H1 (cell line): ENCODE data around the gene AK5. TPM values are rescaled to one million over a fixed set of nuclear protein-coding genes. Genes with fewer than 3 reads are reported as not detected.

ENCODE experiments used
- CTCF ChIA-PET: fragments of 300-600 bp; sonication (Branson Sonifier 250); formaldehyde crosslinking; loops from one replicate; lab custom pipeline; 2021; ENCODE audit not compliant: partially characterized antibody; lab: Charles Lee
- POLR2A ChIA-PET: fragments of 300-600 bp; sonication (Branson Sonifier 250); formaldehyde crosslinking; loops from one replicate; lab custom pipeline; 2021; ENCODE audit warnings: inconsistent platforms; ENCODE audit not compliant: partially characterized antibody; lab: Charles Lee
- DNase-seq, 2 experiments: peaks; one replicate each; pipeline versions ENCODE4 v3.0.0 to v3.0.0-alpha.2; 2010 to 2022; ENCODE audit warnings: low spot score in 2 of 2, low read depth in 1 of 2, mixed read lengths in 1 of 2
- FAIRE-seq: peaks from 2 replicates; lab custom pipeline; 2011; peaks lifted over from hg19 to GRCh38; lab: Jason Lieb, UNC
- H2AFZ ChIP-seq: 2 replicates; pipeline ENCODE4 v1.8.1; 2012; ENCODE audit warnings: low read length, inconsistent platforms
- H2AK5ac ChIP-seq: 2 replicates; pipeline ENCODE4 v1.6.1; 2013; ENCODE audit warnings: low read depth, low read length
- H2BK120ac ChIP-seq: replicated peaks from 2 replicates; pipeline ENCODE3; 2013; ENCODE audit warnings: low read depth, low read length, inconsistent platforms
- H2BK12ac ChIP-seq: 2 replicates; pipeline ENCODE4 v1.6.1; 2013; ENCODE audit warnings: low read depth, low read length
- H2BK15ac ChIP-seq: 2 replicates; pipeline ENCODE4 v1.6.1; 2013; ENCODE audit warnings: low read length
- H2BK20ac ChIP-seq: 2 replicates; pipeline ENCODE4 v1.6.1; 2013; ENCODE audit warnings: low read length
- H2BK5ac ChIP-seq: 2 replicates; pipeline ENCODE4 v1.6.1; 2013; ENCODE audit warnings: low read depth, low read length
- H3K14ac ChIP-seq: 2 replicates; pipeline ENCODE4 v1.6.1; 2013; ENCODE audit warnings: inconsistent platforms; ENCODE audit not compliant: insufficient read length
- H3K18ac ChIP-seq: 2 replicates; pipeline ENCODE4 v1.6.1; 2013; ENCODE audit warnings: low read length; ENCODE audit errors: extremely low read depth
- H3K23ac ChIP-seq: 2 replicates; pipeline ENCODE4 v1.6.1; 2013; ENCODE audit warnings: inconsistent platforms; ENCODE audit not compliant: insufficient read length
- H3K23me2 ChIP-seq: 2 replicates; pipeline ENCODE4 v1.6.1; 2013; ENCODE audit warnings: low read depth, low read length
- H3K27ac ChIP-seq: 2 replicates; pipeline ENCODE4 v1.6.1; 2011; ENCODE audit warnings: low read depth, low read length, inconsistent platforms
- H3K27me3 ChIP-seq, 4 experiments: replicated peaks in 1 of 4; 1 replicate in 1 of 4; 2 replicates in 3 of 4; pipeline versions ENCODE4 v1.6.1 to v1.8.1; 2011 to 2013; ENCODE audit warnings: low read length in 3 of 4, mild to moderate bottlenecking in 3 of 4, inconsistent platforms in 2 of 4, mixed read lengths in 2 of 4, moderate library complexity in 1 of 4; ENCODE audit not compliant: control insufficient read depth in 3 of 4, insufficient read depth in 3 of 4; ENCODE audit errors: extremely low read depth in 1 of 4
- H3K36me3 ChIP-seq, 4 experiments: 2 replicates each; pipeline versions ENCODE4 v1.6.1 to v1.8.1; 2011 to 2013; ENCODE audit warnings: mild to moderate bottlenecking in 4 of 4, low read length in 3 of 4, moderate library complexity in 2 of 4, control low read depth in 1 of 4, inconsistent platforms in 1 of 4; ENCODE audit not compliant: insufficient read depth in 4 of 4, control insufficient read depth in 2 of 4
- H3K4ac ChIP-seq: replicated peaks from 2 replicates; pipeline ENCODE3; 2013; ENCODE audit warnings: low read length, low read depth, mixed read lengths, inconsistent platforms; ENCODE audit not compliant: insufficient read length
- H3K4me1 ChIP-seq, 4 experiments: replicated peaks in 1 of 4; 1 replicate in 1 of 4; 2 replicates in 3 of 4; pipeline versions ENCODE4 v1.6.1 to v1.8.1; 2011 to 2013; ENCODE audit warnings: low read length in 3 of 4, inconsistent platforms in 2 of 4, mixed read lengths in 1 of 4; ENCODE audit not compliant: insufficient read depth in 4 of 4, control insufficient read depth in 3 of 4
- H3K4me2 ChIP-seq, 2 experiments: 2 replicates each; pipeline versions ENCODE4 v1.6.1 to v1.8.1; 2011 to 2013; ENCODE audit warnings: low read depth in 2 of 2, low read length in 2 of 2, control low read depth in 1 of 2, inconsistent platforms in 1 of 2, mild to moderate bottlenecking in 1 of 2; ENCODE audit not compliant: insufficient read depth in 1 of 2
- H3K4me3 ChIP-seq, 4 experiments: fragments of 200-600, 300-600 bp in 1 of 4; sonication (generic), shearing (Covaris generic), sonication (Bioruptor Twin) in 1 of 4; 2 replicates each; pipeline versions ENCODE4 v1.5.1 to v1.8.1; 2011 to 2016; ENCODE audit warnings: low read length in 4 of 4, low read depth in 3 of 4, control low read depth in 2 of 4, inconsistent platforms in 2 of 4, mild to moderate bottlenecking in 2 of 4, mixed read lengths in 1 of 4, moderate library complexity in 1 of 4; ENCODE audit not compliant: insufficient read depth in 2 of 4; ENCODE audit errors: extremely low read depth in 1 of 4
- H3K56ac ChIP-seq: replicated peaks from 2 replicates; pipeline ENCODE3; 2013; ENCODE audit warnings: low read depth, mild to moderate bottlenecking, mixed read lengths, low read length, inconsistent platforms; ENCODE audit not compliant: insufficient read length
- H3K79me1 ChIP-seq: 2 replicates; pipeline ENCODE4 v1.6.1; 2013; ENCODE audit warnings: low read depth, low read length, control low read depth
- H3K79me2 ChIP-seq, 2 experiments: 2 replicates each; pipeline versions ENCODE4 v1.6.1 to v1.8.1; 2012 to 2013; ENCODE audit warnings: low read length in 2 of 2, mild to moderate bottlenecking in 2 of 2, inconsistent platforms in 1 of 2; ENCODE audit not compliant: insufficient read depth in 2 of 2, control insufficient read depth in 1 of 2
- H3K9ac ChIP-seq, 4 experiments: replicated peaks in 1 of 4; 1 replicate in 1 of 4; 2 replicates in 3 of 4; pipeline versions ENCODE4 v1.6.1 to v1.8.1; 2011 to 2013; ENCODE audit warnings: low read depth in 3 of 4, low read length in 3 of 4, control low read depth in 2 of 4, mild to moderate bottlenecking in 2 of 4, moderate library complexity in 2 of 4, inconsistent platforms in 1 of 4; ENCODE audit errors: extremely low read depth in 1 of 4
- H3K9me3 ChIP-seq, 2 experiments: 2 replicates each; pipeline versions ENCODE4 v1.6.1 to v1.8.1; 2012 to 2013; ENCODE audit warnings: mild to moderate bottlenecking in 2 of 2, moderate library complexity in 2 of 2, control low read depth in 1 of 2, inconsistent platforms in 1 of 2, low read depth in 1 of 2, low read length in 1 of 2, mixed read lengths in 1 of 2; ENCODE audit not compliant: insufficient read depth in 2 of 2
- H4K20me1 ChIP-seq, 2 experiments: replicated peaks in 1 of 2; 2 replicates each; pipeline versions ENCODE3 to v1.8.1; 2011 to 2013; ENCODE audit warnings: inconsistent platforms in 2 of 2, low read length in 2 of 2, mild to moderate bottlenecking in 1 of 2; ENCODE audit not compliant: insufficient read depth in 2 of 2, control insufficient read depth in 1 of 2
- H4K5ac ChIP-seq: 2 replicates; pipeline ENCODE4 v1.6.1; 2013; ENCODE audit warnings: low read length, low read depth, mixed read lengths, inconsistent platforms; ENCODE audit not compliant: insufficient read length
- H4K8ac ChIP-seq: 2 replicates; pipeline ENCODE4 v1.8.0; 2013; ENCODE audit warnings: mild to moderate bottlenecking, moderate library complexity, low read length, inconsistent platforms; ENCODE audit not compliant: insufficient read depth; ENCODE audit errors: extremely low read depth
- H4K91ac ChIP-seq: replicated peaks from 2 replicates; pipeline ENCODE3; 2013; ENCODE audit warnings: low read length, mixed read lengths, inconsistent platforms; ENCODE audit not compliant: insufficient read length
- ASH2L ChIP-seq: fragments of 200-600, 300-600 bp; sonication (generic); IDR thresholded peaks from one replicate; pipeline ENCODE4 v1.7.1; 2017; ENCODE audit warnings: low read length
- CBX8 ChIP-seq: fragments of 300-800, 300-1000 bp; sonication (generic); IDR thresholded peaks from 2 replicates; pipeline ENCODE4 v1.7.1; 2016; ENCODE audit warnings: low read depth, low read length, borderline replicate concordance
- CHD1 ChIP-seq: IDR thresholded peaks from 2 replicates; pipeline ENCODE4 v1.6.1; 2012; ENCODE audit warnings: low read depth, low read length, improper control_type of control experiment
- CREB1 ChIP-seq: IDR thresholded peaks from 2 replicates; pipeline ENCODE4 v1.6.1; 2012; ENCODE audit warnings: inconsistent platforms
- GABPA ChIP-seq: IDR thresholded peaks from 2 replicates; pipeline ENCODE4 v1.6.1; 2011; ENCODE audit warnings: mild to moderate bottlenecking, low read length, moderate library complexity, borderline replicate concordance; ENCODE audit not compliant: insufficient read depth
- HDAC6 ChIP-seq: IDR thresholded peaks from one replicate; pipeline ENCODE4 v1.7.1; 2012; ENCODE audit warnings: low read depth, mild to moderate bottlenecking, inconsistent platforms, low read length, moderate library complexity
- RFX5 ChIP-seq: IDR thresholded peaks from 2 replicates; pipeline ENCODE4 v1.6.1; 2011; ENCODE audit warnings: low read depth, low read length, improper control_type of control experiment, borderline replicate concordance
- RNF2 ChIP-seq: fragments of 200-900, 300-1000 bp; sonication (generic); IDR thresholded peaks from 2 replicates; pipeline ENCODE4 v1.7.1; 2016; ENCODE audit warnings: borderline replicate concordance, low read depth, mild to moderate bottlenecking, antibody characterized with exemption, low read length; ENCODE audit not compliant: poor library complexity, severe bottlenecking; ENCODE audit errors: missing control alignments
- SIN3A ChIP-seq, 2 experiments: IDR thresholded peaks in 1 of 2; conservative IDR thresholded peaks in 1 of 2; 2 replicates each; pipeline ENCODE4 v1.6.1; 2011 to 2012; ENCODE audit warnings: low read length in 2 of 2, improper control_type of control experiment in 1 of 2, low read depth in 1 of 2, mild to moderate bottlenecking in 1 of 2
- SIX5 ChIP-seq: IDR thresholded peaks from 2 replicates; pipeline ENCODE4 v1.6.1; 2011; ENCODE audit warnings: mild to moderate bottlenecking, low read depth, low read length
- TAF7 ChIP-seq: optimal IDR thresholded peaks from 2 replicates; pipeline ENCODE3; 2011; ENCODE audit warnings: low read depth, mild to moderate bottlenecking, inconsistent platforms, low read length, moderate library complexity, borderline replicate concordance
- TCF12 ChIP-seq: IDR thresholded peaks from 2 replicates; pipeline ENCODE4 v1.6.1; 2011; ENCODE audit warnings: low read depth, mild to moderate bottlenecking, low read length
- TEAD4 ChIP-seq: IDR thresholded peaks from 2 replicates; pipeline ENCODE4 v1.6.1; 2012; ENCODE audit warnings: low read depth, low read length, inconsistent platforms, mixed read lengths
- WGBS, 2 experiments: shearing (Covaris generic) in 1 of 2; methylation state at CpG; one replicate each; pipeline versions ENCODE4 v1.1.6 to v1.1.7; 2013 to 2015; ENCODE audit warnings: low lambda C conversion rate in 2 of 2, mixed read lengths in 2 of 2, inconsistent platforms in 1 of 2, low coverage in 1 of 2, missing lambda C conversion rate in 1 of 2; ENCODE audit not compliant: insufficient replicate concordance in 2 of 2, insufficient coverage in 1 of 2, insufficient read length in 1 of 2; ENCODE audit errors: extremely low coverage in 1 of 2, missing lambda C conversion rate in 1 of 2; 5-methylcytosine and 5-hydroxymethylcytosine counted together
- polyA plus RNA-seq, 7 experiments: library from polyadenylated mRNA; depleted of rRNA in 3 of 7; stranded (reverse) in 5 of 7; unstranded in 2 of 7; fragments of >200 nt in 5 of 7; fragments of 200-250 nt in 2 of 7; gene quantifications; 1 replicate in 5 of 7; 2 replicates in 1 of 7; 4 replicates in 1 of 7; pipeline versions ENCODE4 v1.2.1 to v1.2.3, GENCODE V29; 2011 to 2013; ENCODE audit warnings: missing spikeins in 2 of 7, mixed read lengths in 2 of 7
- total RNA-seq: library from RNA; stranded (reverse); fragmentation: NEBNext Ultra II Directional; extraction: Animal tissue kit (Norgen Biotek cat#: 25700); gene quantifications from 2 replicates; pipeline ENCODE4 v1.2.1, GENCODE V29; 2021
- TF ChIP-seq, protein P1 (sequence below): IDR thresholded peaks from 2 replicates; pipeline ENCODE4 v1.6.1; 2011; ENCODE audit warnings: low read length, improper control_type of control experiment

AK5 gene
- total and polyA plus RNA-seq, 2 of the 8 experiments (the other 6 are each of a cell fraction or from before 2014, with no cell fraction given), result 2.0 to 7.1 TPM

DNA sequence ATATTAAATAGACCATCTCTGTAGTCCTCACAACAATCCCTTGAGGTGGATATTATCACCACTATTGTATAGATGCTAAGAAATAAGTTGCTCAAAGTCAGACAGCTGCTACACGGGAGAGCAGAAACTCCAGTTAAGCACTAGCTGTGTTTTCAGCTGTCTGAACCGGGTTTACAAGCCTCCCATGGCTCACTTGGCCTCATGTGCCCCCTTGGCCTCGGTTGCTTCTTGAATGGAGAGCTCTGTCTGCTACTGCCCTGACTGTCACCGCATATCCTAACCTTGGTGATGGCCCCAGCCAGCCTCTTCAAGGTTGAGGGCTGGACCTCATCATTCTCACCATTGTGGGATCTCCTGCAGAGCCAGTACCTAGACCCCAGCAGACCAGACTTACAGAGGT, 123.4 kb downstream of the AK5 start:
- Histone ChIP-seq H3K9me3 (no peaks in the 10 kb centered on the region), H2BK5ac (no peak overlapping the region), H3K56ac (no peak overlapping the region), H3K4me1 (no peaks in the 10 kb centered on the region), H2AFZ (no peak overlapping the region), H4K8ac (no peak overlapping the region), H2BK15ac (no peak overlapping the region), H3K79me2 (no peaks in the 10 kb centered on the region), H3K18ac (no peak overlapping the region), H3K36me3 (no peaks in the 10 kb centered on the region), H2AK5ac (no peak overlapping the region), H3K27ac (no peak overlapping the region), H3K9ac (no peak overlapping the region), H3K4me2 (no peak overlapping the region), H3K27me3 (no peaks in the 10 kb centered on the region), H3K23ac (no peak overlapping the region), H4K91ac (no peak overlapping the region), H3K4ac (no peak overlapping the region), H2BK12ac (no peak overlapping the region), H2BK20ac (no peak overlapping the region), H3K79me1 (no peaks in the 10 kb centered on the region), H3K14ac (no peak overlapping the region), H3K4me3 (no peak overlapping the region), H2BK120ac (no peak overlapping the region), H4K5ac (no peak overlapping the region), H4K20me1 (no peaks in the 10 kb centered on the region), H3K23me2 (no peaks in the 10 kb centered on the region)
- ChIA-PET POLR2A (no interaction called here), CTCF (interaction anchor here (1.4 to 1.9 kb wide), 2 partner anchors 10 to 17 kb away, joined by 3 to 6 read pairs; no protein-coding TSS in a partner anchor)
- WGBS, 2 experiments, result 89% methylated on average over 4 of the region's 4 CpGs; no CpG with 5 or more reads in 1 of the 2 experiments
- DNase-seq (no peak), FAIRE-seq (no peak)
- TF ChIP-seq CREB1 (no peak), CBX8 (no peak), TAF7 (no peak), SIX5 (no peak), SIN3A (conservative IDR thresholded peaks at IDR 0.05 in 1 of 2, IDR thresholded peaks at IDR 0.05 in 1 of 2; ENCODE audit: low read depth in 1 of 2, low read length in 2 of 2) (no peak), TCF12 (no peak), CHD1 (no peak), ASH2L (no peak), HDAC6 (no peak), RNF2 (no peak), RFX5 (no peak), TEAD4 (no peak), GABPA (no peak)
- TF ChIP-seq, protein P1, sequence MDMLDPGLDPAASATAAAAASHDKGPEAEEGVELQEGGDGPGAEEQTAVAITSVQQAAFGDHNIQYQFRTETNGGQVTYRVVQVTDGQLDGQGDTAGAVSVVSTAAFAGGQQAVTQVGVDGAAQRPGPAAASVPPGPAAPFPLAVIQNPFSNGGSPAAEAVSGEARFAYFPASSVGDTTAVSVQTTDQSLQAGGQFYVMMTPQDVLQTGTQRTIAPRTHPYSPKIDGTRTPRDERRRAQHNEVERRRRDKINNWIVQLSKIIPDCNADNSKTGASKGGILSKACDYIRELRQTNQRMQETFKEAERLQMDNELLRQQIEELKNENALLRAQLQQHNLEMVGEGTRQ, result no peak
